Osteoblast (primary cell): ENCODE results near the gene CLCN1. TPM values are rescaled to one million over a fixed set of nuclear protein-coding genes. Genes with fewer than 3 reads are reported as not detected.

ENCODE experiments used
- DNase-seq: peaks from one replicate; pipeline ENCODE4 v3.0.0; 2011; ENCODE audit warnings: low spot score, mixed read lengths; ENCODE audit not compliant: insufficient read length; ENCODE audit errors: missing footprints
- H2AFZ ChIP-seq: 2 replicates; pipeline ENCODE4 v1.6.0; 2011; ENCODE audit warnings: mild to moderate bottlenecking, low read length
- H3K27ac ChIP-seq: 2 replicates; pipeline ENCODE4 v1.5.1; 2011; ENCODE audit warnings: mild to moderate bottlenecking, low read depth, low read length, moderate library complexity
- H3K27me3 ChIP-seq: 2 replicates; pipeline ENCODE4 v1.6.0; 2012; ENCODE audit warnings: mild to moderate bottlenecking, control low read depth, inconsistent platforms, low read length, moderate library complexity; ENCODE audit not compliant: insufficient read depth
- H3K36me3 ChIP-seq: 2 replicates; pipeline ENCODE4 v1.5.1; 2011; ENCODE audit warnings: mild to moderate bottlenecking, low read length, control low read depth, moderate library complexity; ENCODE audit not compliant: insufficient read depth
- H3K4me1 ChIP-seq: 2 replicates; pipeline ENCODE4 v1.5.1; 2011; ENCODE audit warnings: mild to moderate bottlenecking, low read length, control low read depth, moderate library complexity; ENCODE audit not compliant: insufficient read depth
- H3K4me2 ChIP-seq: 2 replicates; pipeline ENCODE4 v1.6.0; 2011; ENCODE audit warnings: mild to moderate bottlenecking, low read length; ENCODE audit not compliant: insufficient read depth
- H3K4me3 ChIP-seq: fragments of 200-600 bp; sonication (generic); 3 replicates; pipeline ENCODE4 v1.5.1; 2012; ENCODE audit warnings: mild to moderate bottlenecking, low read length, inconsistent platforms; ENCODE audit not compliant: insufficient read depth
- H3K79me2 ChIP-seq: 2 replicates; pipeline ENCODE4 v1.6.0; 2012; ENCODE audit warnings: mild to moderate bottlenecking, low read length, control low read depth, inconsistent platforms; ENCODE audit not compliant: insufficient read depth
- H3K9me3 ChIP-seq: 2 replicates; pipeline ENCODE4 v1.5.1; 2011; ENCODE audit warnings: low read depth, low read length, control low read depth
- H4K20me1 ChIP-seq: 2 replicates; pipeline ENCODE4 v1.6.0; 2012; ENCODE audit warnings: mild to moderate bottlenecking, low read length, control low read depth; ENCODE audit not compliant: insufficient read depth
- total RNA-seq: library from RNA; depleted of rRNA; stranded (reverse); fragments of >200 nt; gene quantifications from 2 replicates; pipeline ENCODE4 v1.2.3, GENCODE V29; 2012
- TF ChIP-seq, protein P1 (sequence below): IDR thresholded peaks from 2 replicates; pipeline ENCODE4 v1.5.1; 2011; ENCODE audit warnings: mild to moderate bottlenecking, low read depth, low read length, moderate library complexity; ENCODE audit errors: extremely low read depth

CLCN1 gene
- total RNA-seq, 1 donor: under 0.01 TPM

DNA sequence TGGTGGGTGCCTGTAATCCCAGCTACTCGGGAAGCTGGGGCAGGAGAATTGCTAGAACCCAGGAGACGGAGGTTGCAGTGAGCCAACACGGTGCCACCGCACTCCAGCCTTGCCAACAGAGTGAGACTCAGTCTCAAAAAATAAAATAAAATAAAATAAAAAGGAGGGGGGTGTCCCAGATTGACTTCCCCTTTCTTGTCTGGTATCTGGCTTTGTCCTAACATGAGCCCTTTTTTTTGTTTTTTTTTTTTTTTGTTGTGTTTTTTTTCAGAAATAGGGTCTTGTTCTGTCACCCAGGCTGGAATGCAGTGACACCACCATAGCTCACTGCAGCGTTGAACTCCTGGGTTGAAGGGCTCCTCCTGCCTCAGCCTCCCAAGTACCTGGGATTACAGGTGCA lies 23.0 kb upstream of the CLCN1 start:
- Histone ChIP-seq H3K36me3 (peaks cover 47% of the 10 kb centered on the region), H3K4me2 (no peak overlapping the region), H3K4me1 (peaks cover 30% of the 10 kb centered on the region), H3K27me3 (no peaks in the 10 kb centered on the region), H4K20me1 (peaks cover 6% of the 10 kb centered on the region), H3K79me2 (peaks cover 42% of the 10 kb centered on the region), H3K9me3 (no peaks in the 10 kb centered on the region), H2AFZ (no peak overlapping the region), H3K4me3 (no peak overlapping the region), H3K27ac (no peak overlapping the region)
- DNase-seq: no peak
- TF ChIP-seq, protein P1, sequence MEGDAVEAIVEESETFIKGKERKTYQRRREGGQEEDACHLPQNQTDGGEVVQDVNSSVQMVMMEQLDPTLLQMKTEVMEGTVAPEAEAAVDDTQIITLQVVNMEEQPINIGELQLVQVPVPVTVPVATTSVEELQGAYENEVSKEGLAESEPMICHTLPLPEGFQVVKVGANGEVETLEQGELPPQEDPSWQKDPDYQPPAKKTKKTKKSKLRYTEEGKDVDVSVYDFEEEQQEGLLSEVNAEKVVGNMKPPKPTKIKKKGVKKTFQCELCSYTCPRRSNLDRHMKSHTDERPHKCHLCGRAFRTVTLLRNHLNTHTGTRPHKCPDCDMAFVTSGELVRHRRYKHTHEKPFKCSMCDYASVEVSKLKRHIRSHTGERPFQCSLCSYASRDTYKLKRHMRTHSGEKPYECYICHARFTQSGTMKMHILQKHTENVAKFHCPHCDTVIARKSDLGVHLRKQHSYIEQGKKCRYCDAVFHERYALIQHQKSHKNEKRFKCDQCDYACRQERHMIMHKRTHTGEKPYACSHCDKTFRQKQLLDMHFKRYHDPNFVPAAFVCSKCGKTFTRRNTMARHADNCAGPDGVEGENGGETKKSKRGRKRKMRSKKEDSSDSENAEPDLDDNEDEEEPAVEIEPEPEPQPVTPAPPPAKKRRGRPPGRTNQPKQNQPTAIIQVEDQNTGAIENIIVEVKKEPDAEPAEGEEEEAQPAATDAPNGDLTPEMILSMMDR: no peak

- peak overlapping the region; percentile 80 for H3K27ac ChIP-seq
- H3K4me2 ChIP-seq: peak overlapping the region; percentile 29
Observed at GRCh38 chr7:143295870-143296269, 20.0 kb upstream of the CLCN1 start.

DNA sequence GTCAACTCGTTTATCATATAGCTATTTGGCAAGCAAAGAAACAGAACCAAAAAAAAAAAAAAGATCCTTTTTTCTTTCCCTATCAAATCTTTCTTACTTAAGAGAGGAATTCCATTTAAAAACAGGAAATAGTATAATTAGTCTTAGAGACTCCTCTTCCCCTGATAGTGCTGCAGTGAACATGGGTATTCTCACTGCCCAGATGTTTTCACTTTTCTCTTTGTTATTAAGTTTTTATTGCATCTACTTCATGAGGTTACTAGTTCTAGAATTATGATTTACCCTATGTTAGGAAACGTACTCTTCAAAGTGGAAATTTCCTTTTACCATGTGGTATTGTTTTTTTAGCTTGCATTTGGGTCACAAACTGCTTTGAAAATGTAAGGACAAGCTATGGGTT lies 19.2 kb upstream of the CLCN1 start:
- no peaks in the 10 kb centered on the region for H3K27me3 ChIP-seq
- no peak for DNase-seq
- peak overlapping the region; percentile 80 for H3K27ac ChIP-seq
- TF ChIP-seq, protein P1: no peak
- H4K20me1 ChIP-seq: no peaks in the 10 kb centered on the region
- peaks cover 77% of the 10 kb centered on the region for H3K36me3 ChIP-seq
- peaks cover 17% of the 10 kb centered on the region for H3K4me1 ChIP-seq
- H3K4me2 ChIP-seq: peak overlapping the region; percentile 29
- no peak overlapping the region for H3K4me3 ChIP-seq
- H3K79me2 ChIP-seq: peaks cover 8% of the 10 kb centered on the region
- no peaks in the 10 kb centered on the region for H3K9me3 ChIP-seq
- no peak overlapping the region for H2AFZ ChIP-seq

More at GRCh38 chr7:143295870-143296269, 20.0 kb upstream of the CLCN1 start:
- Histone ChIP-seq H2AFZ (no peak overlapping the region), H3K36me3 (peaks cover 72% of the 10 kb centered on the region), H3K9me3 (no peaks in the 10 kb centered on the region), H3K4me1 (peaks cover 17% of the 10 kb centered on the region), H3K27me3 (no peaks in the 10 kb centered on the region), H4K20me1 (no peaks in the 10 kb centered on the region), H3K79me2 (peaks cover 16% of the 10 kb centered on the region), H3K4me3 (no peak overlapping the region)
- TF ChIP-seq, protein P1: no peak
- DNase-seq: no peak

DNA sequence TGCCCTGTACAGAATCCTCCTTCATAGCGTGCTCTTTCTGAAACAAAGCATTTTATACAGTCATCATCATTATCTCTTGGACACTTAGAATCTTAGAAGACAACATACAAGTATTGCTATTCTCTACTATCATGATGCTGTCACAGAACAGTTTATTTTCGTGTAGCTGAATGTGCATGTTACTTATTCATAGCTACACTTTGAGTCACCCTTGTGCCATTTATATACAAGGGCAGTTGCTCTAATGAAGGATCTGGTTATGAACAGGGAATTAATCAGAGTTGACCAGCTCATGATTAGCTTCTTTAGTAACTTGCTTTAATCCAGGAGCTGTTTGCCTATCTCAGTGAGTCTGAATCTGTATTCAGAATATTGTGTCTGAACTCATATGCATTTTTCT lies 16.6 kb upstream of the CLCN1 start:
- Histone ChIP-seq H3K27ac (no peak overlapping the region), H3K4me2 (no peak overlapping the region)
- DNase-seq: no peak

More for the DNA sequence above, 16.6 kb upstream of the CLCN1 start:
- Histone ChIP-seq H3K4me1 (peaks cover 17% of the 10 kb centered on the region), H3K27me3 (no peaks in the 10 kb centered on the region), H4K20me1 (no peaks in the 10 kb centered on the region), H2AFZ (no peak overlapping the region), H3K4me3 (no peak overlapping the region), H3K79me2 (peaks cover 2% of the 10 kb centered on the region), H3K36me3 (peaks cover 77% of the 10 kb centered on the region), H3K9me3 (no peaks in the 10 kb centered on the region)
- TF ChIP-seq, protein P1: no peak
